Femur (tissue), 1 donor: ENCODE data around the gene POLE.

ENCODE experiments used
- DNase-seq: peaks from one replicate; pipeline ENCODE4 v3.0.0-alpha.2; 2017

The POLE gene, protein sequence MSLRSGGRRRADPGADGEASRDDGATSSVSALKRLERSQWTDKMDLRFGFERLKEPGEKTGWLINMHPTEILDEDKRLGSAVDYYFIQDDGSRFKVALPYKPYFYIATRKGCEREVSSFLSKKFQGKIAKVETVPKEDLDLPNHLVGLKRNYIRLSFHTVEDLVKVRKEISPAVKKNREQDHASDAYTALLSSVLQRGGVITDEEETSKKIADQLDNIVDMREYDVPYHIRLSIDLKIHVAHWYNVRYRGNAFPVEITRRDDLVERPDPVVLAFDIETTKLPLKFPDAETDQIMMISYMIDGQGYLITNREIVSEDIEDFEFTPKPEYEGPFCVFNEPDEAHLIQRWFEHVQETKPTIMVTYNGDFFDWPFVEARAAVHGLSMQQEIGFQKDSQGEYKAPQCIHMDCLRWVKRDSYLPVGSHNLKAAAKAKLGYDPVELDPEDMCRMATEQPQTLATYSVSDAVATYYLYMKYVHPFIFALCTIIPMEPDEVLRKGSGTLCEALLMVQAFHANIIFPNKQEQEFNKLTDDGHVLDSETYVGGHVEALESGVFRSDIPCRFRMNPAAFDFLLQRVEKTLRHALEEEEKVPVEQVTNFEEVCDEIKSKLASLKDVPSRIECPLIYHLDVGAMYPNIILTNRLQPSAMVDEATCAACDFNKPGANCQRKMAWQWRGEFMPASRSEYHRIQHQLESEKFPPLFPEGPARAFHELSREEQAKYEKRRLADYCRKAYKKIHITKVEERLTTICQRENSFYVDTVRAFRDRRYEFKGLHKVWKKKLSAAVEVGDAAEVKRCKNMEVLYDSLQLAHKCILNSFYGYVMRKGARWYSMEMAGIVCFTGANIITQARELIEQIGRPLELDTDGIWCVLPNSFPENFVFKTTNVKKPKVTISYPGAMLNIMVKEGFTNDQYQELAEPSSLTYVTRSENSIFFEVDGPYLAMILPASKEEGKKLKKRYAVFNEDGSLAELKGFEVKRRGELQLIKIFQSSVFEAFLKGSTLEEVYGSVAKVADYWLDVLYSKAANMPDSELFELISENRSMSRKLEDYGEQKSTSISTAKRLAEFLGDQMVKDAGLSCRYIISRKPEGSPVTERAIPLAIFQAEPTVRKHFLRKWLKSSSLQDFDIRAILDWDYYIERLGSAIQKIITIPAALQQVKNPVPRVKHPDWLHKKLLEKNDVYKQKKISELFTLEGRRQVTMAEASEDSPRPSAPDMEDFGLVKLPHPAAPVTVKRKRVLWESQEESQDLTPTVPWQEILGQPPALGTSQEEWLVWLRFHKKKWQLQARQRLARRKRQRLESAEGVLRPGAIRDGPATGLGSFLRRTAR (N-terminal part only)

DNA sequence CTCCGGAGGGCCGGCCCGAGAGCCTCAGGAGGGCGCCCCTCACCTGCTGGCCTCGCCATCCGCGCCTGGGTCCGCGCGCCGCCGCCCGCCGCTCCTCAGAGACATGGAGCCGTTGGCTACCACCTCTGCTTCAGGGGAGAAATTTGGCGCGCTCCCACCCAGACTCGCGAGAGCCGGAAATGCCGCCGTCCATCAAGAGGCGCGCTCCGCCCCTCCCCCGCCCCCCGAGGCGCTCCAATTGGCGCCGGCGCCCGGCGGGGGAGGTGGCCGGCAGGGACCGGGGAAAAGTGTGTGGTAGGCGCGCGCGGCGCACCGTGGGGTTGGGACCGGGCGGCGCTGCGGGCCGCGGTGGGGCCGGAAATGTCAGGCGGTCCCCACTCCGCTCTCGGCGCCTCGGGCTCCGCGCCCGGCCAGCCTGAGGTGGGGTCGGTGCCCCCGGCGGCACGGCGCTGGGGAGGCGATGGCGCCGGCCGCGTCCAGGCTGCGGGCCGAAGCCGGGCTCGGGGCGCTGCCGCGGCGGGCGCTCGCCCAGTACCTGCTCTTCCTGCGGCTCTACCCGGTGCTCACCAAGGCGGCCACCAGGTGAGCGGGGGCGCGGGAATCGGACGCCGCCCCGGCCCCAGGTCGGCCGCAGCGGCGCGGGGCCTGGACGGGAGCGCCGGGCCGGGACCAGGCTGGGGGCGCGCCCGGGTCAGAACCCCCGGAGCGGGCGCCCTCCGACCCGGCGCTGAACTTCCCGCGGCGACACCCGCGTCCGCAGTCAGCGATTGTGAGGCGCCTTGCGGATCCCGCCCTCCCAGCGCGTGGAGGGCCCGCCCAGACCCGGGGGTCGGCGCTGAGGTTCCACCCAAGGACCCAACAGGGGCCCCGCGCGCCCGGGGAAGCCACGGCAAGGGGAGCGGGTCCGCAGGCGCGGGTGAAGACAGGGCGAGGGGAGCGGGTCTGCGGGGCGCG, at the start of gene POLE, which contains the start of gene PXMP2:
Gene POLE (minus strand): TSS at position 132 of the 954 bp plus-strand sequence. CDS start 27 bp downstream, at position 105.
Gene PXMP2 (plus strand): TSS at position 377 of the 954 bp plus-strand sequence. CDS start 84 bp downstream, at position 461.
- peak; percentile 96 for DNase-seq

DNA sequence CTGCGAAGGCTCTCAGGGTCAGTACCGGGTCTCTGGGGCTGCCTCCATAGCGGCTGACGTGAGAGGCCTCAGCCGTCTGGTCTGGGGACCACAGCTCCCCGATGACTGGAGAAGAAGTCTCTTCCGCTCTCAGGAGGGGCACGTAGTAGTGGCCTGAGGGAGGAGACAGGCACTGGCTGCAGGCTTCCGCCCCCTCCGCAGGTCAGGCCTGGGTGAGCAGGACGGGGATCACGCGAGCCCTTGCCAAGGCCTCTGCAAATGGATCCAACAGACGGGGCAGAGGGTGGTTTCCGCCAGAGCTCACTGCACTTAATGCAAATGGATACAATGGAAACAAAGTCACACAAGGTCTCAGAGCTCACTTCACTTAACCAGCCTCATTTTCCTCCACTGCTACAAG, 49.8 kb upstream of the POLE start:
- no peak for DNase-seq

DNA sequence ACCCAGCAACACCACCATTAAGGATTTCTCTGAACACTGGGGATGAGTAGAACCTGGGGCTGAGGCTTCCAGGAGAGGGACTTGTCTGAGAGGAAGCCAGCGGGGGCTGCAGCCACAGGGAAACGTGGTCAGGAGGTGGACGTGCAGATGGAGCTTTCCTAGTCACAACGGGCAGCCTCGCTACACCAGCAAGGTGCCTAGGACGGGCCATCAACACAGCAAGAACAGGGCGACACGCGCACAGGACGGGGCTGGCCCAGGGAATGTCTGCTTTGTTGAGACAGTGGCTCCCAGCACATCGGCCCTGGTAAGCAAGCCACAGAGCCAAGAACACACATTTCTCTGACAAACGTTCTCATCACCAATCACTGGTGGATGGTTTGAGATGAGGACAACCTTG, 49.2 kb upstream of the POLE start:
- DNase-seq = no peak

DNA sequence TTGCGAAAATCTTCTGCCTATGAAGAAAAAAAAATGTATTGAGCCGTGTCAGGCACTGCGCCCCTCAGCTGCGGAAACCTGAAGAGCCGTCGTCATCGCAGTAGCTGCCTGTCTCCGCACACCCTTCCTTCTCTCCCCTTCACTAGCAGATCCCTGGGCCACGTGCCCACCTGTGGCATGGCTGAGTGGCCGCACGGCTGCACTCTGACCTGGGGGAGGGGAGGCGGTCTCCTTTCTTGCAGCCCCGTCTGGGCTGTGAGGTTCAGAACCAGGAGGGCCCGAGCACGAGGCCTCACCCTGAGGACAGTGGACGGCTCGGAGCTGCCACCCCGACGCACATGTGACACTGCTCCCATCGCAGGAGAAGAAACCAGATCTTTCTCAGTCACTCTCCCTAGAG, 48.4 kb upstream of the POLE start:
- no peak for DNase-seq

DNA sequence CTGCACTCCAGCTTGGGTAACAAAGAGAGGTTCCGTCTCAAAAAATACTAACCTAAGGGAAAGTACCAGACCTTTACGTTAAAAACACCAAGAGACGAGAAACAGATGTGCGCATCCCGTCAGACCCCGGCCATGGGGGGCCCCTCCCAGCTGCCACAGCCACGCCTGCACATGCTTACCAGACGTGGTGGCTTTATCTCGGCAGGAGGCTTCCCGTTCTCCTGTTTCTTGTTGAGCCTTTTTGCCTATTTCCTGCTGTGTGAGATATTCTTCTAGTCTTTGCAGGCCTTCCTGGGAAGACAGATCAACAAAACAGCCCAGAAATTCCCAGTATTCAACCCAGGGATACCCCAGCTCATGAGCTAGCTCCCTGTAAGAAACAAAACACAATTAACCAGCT, 47.1 kb upstream of the POLE start:
- no peak for DNase-seq

DNA sequence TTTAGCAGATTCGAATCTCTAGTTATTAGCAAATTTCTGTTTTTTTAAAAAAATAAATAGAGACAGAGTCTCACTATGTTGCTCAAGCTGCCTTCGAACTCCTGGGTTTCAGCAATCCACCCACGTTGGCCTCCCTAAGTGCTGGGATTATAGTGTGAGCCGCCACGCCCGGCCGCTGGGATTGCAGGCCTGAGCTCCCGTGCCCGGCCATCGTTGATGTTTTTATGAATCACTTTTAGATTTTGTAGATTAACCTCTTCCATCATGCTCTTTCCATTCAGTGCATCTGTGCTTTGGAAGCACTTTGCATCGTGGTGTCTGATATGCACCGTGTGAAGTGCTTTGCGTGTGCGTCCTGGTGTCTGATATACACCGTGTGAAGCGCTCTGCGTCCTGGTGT, 44.4 kb upstream of the POLE start:
- DNase-seq = no peak

DNA sequence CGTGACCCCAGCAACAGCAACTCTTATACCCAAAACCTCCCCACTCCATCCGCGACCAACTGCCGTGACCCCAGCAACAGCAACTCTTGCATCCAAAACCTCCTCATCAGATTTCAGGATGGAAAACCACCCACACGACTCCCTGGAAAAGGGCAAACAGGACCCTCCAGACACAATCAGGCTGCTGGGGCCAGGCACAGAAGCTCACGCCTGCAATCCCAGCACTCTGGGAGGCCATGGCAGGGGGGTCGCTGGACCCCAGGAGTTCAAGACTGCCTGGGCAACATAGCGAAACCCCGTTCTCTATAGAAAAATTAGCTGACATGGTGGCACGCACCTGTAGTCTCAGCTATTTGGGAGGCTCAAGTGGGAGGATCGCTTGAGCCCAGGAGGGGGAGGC, 43.2 kb upstream of the POLE start:
- DNase-seq = no peak

DNA sequence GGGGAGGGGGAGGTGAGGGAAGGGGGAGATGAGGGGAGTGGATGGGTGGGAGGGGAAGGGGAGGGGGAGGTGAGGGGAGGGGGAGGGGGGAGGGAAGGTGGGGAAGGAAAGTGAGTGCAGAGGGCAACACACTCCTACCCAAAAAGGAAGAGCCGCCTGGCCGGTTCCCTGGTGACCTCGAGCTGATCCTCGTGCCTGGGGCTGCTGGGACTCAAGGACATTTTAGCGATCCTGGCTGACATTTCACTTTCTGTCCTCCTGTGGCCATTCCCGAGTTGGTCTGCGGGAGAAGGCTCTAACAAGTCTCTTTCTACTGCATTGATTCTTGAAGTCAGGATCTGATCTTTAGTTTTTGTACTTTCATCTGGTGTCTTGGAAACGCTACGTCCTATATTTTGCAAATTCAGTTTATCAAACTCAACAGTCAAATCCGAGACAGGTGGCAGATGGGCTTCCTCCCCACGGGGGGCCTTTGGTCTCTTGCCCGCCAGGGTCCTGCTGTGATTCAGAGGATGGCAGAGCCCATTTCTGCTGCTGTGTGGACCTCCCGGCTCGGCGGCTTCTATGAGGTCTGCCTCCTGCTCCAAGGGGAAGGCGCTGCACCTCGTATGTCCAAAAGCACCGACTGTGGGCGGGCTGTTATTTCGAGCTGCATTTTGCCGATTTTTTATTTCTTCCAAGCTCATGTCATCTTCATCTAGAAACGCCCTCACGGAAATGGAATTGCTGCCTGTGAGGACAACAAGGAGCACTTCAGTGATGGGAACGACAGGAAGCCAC, 42.6 kb upstream of the POLE start:
- DNase-seq = no peak

DNA sequence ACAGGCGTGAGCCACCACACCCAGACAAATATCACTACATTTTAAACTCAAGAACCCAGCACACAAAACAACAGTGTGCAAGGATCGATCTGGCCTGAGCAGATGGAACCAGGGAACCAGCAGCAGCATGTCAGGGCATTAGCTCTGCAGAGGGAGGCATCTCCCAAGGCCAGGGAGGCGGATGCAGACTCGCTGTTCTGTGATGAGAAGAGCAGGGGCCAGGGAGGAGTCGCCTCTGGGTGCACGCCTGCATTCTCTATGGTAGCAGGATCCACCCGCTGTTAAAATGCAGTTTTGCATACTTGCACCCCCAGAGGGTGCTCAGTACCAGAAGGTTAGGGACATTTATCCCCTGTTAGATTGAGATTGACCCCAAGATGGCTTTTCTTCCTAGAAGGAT, 41.4 kb upstream of the POLE start:
- no peak for DNase-seq

DNA sequence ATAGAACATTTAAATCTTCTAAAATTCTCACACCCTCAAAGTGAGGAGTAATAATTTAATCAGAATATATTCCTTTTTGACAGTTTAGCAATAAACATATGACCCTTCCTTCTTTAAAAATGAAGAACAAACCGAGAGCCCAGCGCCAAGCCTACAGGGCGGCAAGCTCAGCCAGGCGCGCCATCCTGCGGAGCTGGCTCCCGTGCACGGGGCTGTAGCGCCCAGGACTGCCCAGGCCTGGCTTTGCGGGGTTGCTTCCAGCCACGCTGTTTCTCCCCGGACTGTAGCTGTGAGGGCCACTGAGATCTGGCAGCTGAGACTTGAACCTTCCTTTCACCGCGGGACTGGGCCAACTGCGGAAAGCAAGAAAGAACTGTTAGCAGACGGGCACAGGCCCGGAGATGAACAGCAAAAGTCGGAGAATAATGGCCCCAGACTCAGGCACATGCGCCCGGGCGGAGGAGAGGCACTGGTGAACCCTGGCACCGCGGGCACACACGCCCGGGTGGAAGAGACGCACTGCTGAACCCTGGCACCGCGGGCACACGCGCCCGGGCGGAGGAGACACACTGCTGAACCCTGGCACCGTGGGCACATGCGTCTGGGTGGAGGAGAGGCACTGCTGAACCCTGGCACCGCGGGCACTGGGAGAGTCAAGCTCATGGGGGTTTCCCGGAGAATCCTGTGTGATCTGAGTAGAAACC, 40.1 kb upstream of the POLE start:
- no peak for DNase-seq

DNA sequence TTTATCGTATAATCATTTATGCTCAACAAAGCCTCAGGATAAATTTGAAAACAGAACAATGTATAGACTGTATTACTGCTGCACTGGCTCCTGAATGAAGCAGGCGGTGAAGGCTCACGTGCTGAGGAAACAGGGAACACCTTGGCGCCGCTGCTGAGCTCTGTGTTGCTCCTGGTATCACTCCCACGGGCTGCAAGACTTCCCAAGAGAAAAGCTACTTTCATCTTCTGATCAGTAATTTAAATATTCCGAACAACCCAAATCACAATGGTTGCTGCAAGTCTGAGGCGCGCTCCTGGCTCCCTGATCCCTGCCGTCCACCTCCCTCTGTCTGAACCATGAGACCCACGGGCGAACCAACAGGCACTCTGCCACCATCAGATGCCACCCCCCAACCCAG, 39.2 kb upstream of the POLE start:
- no peak for DNase-seq

DNA sequence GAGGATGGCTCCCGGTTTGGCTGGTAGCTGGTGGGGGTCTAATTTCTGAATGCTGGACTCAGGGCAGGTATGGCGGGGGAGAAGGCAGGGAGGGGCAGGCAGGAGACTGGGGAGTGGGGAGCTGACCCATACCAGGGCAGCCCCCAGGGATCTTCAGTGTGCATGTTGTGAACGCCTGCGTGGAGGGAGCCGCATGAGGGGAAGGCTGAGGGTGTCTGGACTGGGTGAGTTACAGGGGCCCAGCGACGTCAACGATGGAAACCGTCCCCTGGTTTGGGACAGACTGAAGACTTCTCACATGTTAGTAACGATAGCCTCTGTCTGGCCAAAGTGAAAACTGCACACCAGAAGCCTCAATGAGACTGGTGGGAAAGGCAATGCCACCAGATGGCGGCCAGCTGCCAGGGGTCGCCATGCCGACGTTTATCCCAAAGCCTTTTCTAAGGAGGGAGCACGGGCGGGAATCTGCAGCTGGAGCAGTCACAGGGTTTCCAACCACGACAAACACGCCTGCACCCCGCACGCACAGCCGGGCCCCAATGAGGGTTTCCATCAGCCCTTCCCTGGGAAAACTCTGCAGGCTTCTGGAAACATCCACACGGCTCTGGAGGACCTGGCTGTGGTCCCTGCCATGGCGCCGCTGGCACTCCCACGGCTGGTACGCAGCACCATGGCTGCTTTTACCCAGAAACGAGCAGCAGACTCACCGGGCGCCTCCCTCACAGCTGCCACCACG, 37.5 kb upstream of the POLE start:
- no peak for DNase-seq

DNA sequence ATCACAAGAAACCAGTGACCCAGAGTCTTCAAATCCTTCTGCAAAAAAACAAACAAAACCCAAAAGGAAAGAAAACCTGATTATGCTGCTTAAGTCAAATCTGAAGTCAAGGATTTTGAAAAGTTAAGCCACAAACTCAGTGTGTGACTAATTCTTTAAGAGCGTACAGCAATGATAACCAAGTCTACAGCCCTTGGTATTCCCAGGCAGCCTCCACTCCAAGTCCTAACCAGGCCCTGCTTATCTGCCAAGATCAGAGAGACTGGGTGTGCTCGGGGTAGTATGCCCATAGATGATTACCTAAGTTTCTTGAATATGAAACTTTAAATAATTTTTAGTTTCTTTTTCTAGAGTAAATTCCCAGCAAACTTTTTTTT, 36.6 kb upstream of the POLE start:
- no peak for DNase-seq

DNA sequence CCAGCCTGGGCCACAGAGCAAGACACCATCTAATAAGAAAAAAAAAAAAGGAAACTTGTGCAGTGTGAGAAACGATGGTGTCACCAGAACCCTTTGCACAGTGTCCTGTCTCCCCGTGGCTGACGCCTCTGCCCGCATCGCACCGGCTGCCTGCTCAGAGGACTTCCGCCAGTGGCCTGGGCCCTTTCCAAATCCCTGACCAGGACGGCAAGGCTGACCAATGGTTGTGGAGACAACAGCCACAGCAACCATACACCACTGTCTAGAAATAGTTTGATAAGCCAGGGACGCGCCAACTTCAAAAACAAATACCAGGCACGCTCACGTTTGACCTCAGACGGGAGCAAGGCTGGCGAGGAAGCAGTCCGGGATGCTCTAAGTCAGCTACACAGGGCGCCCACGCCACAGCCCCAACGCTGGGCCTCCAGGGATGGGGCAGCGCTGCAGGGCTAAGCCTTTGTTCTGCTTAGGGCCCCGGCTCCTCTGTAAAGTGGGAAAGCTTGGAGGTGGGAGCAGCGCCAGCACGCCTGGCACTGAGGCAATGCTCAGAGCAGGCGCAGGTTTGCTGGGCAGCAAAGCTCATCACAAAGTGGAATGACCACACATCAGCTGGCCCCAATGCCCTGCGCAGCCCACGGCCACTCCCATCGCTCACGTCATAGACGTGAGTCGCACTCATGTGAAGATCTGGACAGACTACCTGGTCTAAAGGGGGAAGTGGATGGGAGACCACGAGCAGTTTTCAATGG, 36.0 kb upstream of the POLE start:
- DNase-seq = no peak

DNA sequence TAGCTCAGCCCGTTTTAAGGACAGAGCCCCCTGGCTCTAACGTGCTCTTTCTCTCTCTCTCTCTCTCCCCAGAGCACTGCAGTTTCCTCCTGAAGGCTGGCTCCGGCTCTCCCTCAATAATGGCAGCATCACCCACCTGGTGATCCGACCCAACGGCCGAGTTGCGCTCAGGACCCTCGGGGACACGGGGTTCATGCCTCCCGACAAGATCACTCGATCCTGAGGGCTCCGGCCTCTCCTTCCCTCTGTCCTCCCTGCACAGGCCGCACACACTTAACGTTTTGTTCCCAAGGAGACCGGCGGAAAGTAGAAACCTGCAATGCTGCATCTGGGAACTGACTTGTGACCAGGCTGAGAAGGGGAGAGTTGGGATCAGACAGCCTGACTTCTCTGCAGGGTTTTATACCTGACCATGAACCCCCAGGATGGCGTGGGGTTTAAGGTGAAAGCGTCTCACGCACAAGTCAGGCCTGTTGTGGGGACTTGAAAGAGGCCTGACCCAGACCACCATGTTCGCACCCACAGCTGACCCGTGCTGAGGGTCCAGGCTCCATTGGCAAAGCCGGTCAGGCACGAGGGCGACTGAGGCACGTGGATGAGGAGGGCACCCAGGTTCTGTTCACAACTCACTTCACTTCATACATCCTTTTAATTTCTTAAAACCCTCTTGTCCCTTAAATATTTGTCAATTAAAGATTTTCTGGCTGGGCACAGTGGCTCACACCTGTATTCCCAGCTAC, 33.6 kb upstream of the POLE start:
- DNase-seq = no peak

DNA sequence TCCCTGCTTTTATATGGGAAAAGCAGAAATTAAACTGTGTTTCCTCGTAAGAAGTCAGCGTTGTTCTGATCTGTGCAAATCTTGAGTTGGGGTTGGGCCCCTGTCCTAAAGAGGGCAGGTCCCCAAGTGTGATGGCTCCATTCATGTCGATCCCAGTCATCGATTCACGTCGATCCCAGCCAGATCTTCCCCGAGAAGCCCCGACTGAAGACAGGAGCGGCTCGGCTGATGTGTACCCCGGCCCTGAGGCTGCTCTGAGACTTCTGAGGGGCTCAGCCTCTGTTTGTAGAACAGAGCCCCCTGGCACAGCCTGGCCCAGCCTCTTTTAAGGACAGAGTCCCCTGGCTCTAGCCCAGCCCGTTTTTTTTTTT, 32.8 kb upstream of the POLE start:
- no peak for DNase-seq

DNA sequence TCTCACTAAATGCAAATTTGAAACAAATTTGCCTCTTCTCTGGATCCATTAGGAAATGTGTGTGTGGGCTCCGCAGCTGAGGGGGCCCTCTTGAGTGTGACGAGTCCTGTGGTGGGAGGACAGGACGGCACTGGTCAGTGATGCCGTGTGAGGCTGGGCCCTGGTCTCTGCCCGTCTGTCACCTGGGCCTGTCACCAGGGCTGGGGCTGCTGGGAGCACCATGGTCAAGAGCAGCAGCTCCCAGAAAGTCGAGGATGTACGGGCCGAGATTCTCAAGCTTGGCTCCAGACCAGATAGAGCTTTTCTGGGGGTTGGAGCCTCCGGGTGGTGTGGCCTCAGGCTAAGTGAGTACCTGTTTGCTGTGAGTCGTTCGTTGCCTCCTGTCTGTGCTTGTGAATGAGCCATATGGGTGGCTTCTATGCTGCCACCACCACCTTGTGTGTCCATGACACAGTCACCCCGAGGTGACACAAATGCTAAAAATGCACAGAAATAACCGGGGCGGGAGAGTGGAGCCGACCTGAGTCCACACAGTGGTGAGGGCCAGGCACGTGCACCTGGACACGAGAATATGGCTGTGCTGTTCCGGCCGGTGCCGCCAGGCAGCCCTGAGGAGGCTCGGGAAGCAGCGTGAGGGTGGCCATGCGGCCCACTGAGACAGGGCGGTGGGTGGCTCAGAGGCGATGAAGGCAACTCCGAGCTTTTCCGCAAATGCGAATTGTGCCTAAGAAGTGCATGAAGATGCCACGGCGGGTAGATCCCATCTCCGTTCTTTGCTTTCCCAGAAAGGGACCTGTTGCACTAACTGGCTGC, 32.2 kb upstream of the POLE start:
- DNase-seq = no peak
